ENCODE results near the gene CCM2. TPM values are rescaled to one million over a fixed set of nuclear protein-coding genes. Genes with fewer than 3 reads are reported as not detected.

The CCM2 gene
- total RNA-seq, 1 donor from 2014 or later, result 22.4 TPM

- FAIRE-seq (no peak), DNase-seq (ENCODE audit: low spot score in 2 of 2) (no peak)
These were observed 55.7 kb downstream of the CCM2 start for GRCh38 chr7:45055594-45056219.

- FAIRE-seq, result no peak
- DNase-seq (ENCODE audit: low spot score in 2 of 2), result no peak
These were observed 57.9 kb downstream of the CCM2 start for GRCh38 chr7:45057878-45058277.

GRCh38 chr7:45060295-45060694 lies 60.3 kb downstream of the CCM2 start:
- no peak for FAIRE-seq
- DNase-seq (ENCODE audit: low spot score in 2 of 2), result no peak

- FAIRE-seq (no peak), DNase-seq (ENCODE audit: low spot score in 2 of 2) (no peak)
These were observed 61.4 kb downstream of the CCM2 start for GRCh38 chr7:45061352-45061751.

- DNase-seq (ENCODE audit: low spot score in 2 of 2), result no peak
These were observed 61.9 kb downstream of the CCM2 start for GRCh38 chr7:45061806-45062425.

GRCh38 chr7:45064047-45064725 lies 64.2 kb downstream of the CCM2 start:
- DNase-seq (ENCODE audit: low spot score in 2 of 2) (no peak), FAIRE-seq (no peak)

More at GRCh38 chr7:45061806-45062425, 61.9 kb downstream of the CCM2 start:
- FAIRE-seq, result no peak

GRCh38 chr7:45065031-45065995 lies 65.3 kb downstream of the CCM2 start:
- FAIRE-seq (no peak), DNase-seq (ENCODE audit: low spot score in 2 of 2) (no peak)

GRCh38 chr7:45066409-45066808 lies 66.4 kb downstream of the CCM2 start:
- DNase-seq (ENCODE audit: low spot score in 2 of 2), result no peak
- FAIRE-seq, result no peak

- FAIRE-seq, result no peak
- DNase-seq (ENCODE audit: low spot score in 2 of 2), result no peak
These were observed 67.6 kb downstream of the CCM2 start for GRCh38 chr7:45067582-45067981.

- DNase-seq (ENCODE audit: low spot score in 2 of 2) (no peak), FAIRE-seq (no peak)
These were observed 68.4 kb downstream of the CCM2 start for GRCh38 chr7:45068236-45069023.

- FAIRE-seq (no peak), DNase-seq (ENCODE audit: low spot score in 2 of 2) (no peak)
These were observed 69.6 kb downstream of the CCM2 start for GRCh38 chr7:45069444-45070253.

GRCh38 chr7:45070254-45070642 lies 70.2 kb downstream of the CCM2 start:
- DNase-seq (ENCODE audit: low spot score in 2 of 2) (no peak), FAIRE-seq (no peak)

- FAIRE-seq, result no peak
- DNase-seq (ENCODE audit: low spot score in 2 of 2), result no peak
These were observed 71.5 kb downstream of the CCM2 start for GRCh38 chr7:45071528-45071927.

- no peak for FAIRE-seq
- no peak for DNase-seq (ENCODE audit: low spot score in 2 of 2)
These were observed 72.4 kb downstream of the CCM2 start for GRCh38 chr7:45072131-45073030.

GRCh38 chr7:45073031-45073785 lies 73.2 kb downstream of the CCM2 start:
- DNase-seq (ENCODE audit: low spot score in 2 of 2) (peak in 1 of 2 donors; percentile 60), FAIRE-seq (no peak)

GRCh38 chr7:45073786-45074527 lies 74.0 kb downstream of the CCM2 start:
- FAIRE-seq (no peak), DNase-seq (ENCODE audit: low spot score in 2 of 2) (no peak)
